Stimulated activated CD4-positive, alpha-beta T cell treated with anti-CD3 and anti-CD28 coated beads, TNF-alpha, amount 100 ng/mL, for 1 hour (primary cell): Measurements from ENCODE around the gene SGMS1.

Experiments used
- DNase-seq, 3 donors: peaks; one replicate each; pipeline ENCODE4 v3.0.0-alpha.2; 2020; ENCODE audit warnings: low read depth in 3 of 3, low spot score in 1 of 3

Gene SGMS1

DNA sequence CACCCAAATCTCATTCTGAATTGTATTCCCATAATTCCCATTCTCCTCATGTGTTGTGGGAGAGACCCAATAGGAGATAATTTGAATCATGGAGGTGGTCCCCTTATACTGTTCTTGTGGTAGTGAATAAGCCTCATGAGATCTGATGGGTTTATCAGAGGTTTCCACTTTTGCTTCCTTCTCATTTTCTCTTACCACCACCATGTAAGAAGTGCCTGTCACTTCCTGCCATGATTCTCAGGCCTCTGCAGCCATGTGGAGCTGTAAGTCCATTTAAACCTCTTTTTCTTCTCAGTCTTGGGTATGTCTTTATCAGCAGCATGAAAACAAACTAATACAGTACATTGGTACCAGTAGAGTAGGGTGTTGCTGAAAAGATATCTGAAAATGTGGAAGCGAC lies 274.2 kb downstream of the SGMS1 start:
- DNase-seq = no peak

GRCh38 chr10:50347394-50347802 lies 276.4 kb downstream of the SGMS1 start:
- DNase-seq = no peak

DNA sequence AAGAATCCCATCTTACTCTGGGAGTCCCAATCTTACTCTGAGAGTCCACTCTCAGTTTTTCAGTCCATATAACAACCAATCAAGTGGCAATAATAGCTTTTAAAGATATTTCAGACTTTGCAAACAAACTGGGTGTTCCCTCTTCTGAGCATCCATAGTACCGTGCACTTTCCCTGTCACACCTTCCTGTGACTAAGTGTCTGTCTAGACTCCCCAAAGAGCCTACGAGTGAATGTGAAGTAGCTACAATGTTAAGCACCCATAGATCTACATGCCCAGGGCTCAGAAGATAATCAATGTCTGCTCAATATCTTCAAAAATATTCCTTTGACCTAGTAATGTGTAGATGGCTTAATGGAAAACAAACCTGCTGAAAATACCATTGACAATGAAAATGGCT lies 276.8 kb downstream of the SGMS1 start:
- no peak for DNase-seq

- DNase-seq = no peak
These were observed 278.2 kb downstream of the SGMS1 start for GRCh38 chr10:50345545-50345944.

DNA sequence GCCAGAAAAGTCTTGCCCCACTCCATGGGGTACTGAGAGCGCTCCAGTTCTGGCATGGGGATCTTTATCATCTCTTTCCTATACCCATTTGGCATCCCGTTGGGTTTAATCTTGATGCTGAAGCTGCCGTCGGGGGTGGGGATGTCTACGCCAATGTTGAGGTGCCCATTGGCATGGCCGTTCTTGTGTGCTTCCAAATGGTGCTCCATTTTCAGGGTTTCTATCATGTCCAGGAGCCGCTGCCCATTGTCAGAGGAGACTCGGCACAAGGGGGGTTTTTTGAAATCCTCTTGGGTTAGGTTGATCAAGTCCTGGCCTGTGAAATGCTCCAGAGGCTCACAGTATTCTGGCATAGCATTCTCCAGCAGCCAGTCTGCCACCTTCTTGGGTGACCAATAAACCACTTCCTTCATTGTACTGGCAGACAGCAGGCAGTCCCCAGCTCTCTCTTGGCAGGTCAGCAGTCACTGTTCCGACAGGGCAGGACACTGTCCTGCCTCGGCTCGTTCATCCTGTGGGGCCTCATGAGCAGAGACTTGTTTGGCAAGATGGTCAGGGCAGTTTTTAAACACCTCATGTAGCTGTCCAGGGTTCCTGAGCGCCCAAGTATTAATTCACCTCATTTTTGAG lies 279.9 kb downstream of the SGMS1 start:
- DNase-seq = no peak

DNA sequence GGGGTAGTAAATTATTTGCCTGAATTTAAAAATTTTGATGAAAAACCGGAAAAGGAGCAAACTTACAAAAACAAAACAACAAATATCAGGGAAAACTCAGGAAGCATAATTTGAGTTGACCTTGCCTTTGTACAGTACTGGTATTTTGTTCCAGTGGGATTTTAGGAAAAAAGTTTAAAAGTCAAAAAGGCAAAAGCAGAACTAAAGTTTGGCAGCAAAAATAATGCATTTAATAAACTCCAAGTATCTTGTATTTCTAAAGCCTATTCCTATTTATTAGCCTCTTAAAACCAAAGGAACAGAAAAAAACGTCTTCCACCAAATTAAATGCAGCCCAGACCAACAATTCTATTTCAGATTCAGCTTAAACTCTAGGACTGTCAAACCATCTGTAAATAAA lies 281.8 kb downstream of the SGMS1 start:
- DNase-seq = no peak

GRCh38 chr10:50336140-50336539 lies 287.6 kb downstream of the SGMS1 start:
- DNase-seq = no peak

GRCh38 chr10:50335397-50335796 lies 288.4 kb downstream of the SGMS1 start:
- no peak for DNase-seq

GRCh38 chr10:50334273-50334672 lies 289.5 kb downstream of the SGMS1 start:
- DNase-seq = no peak

- no peak for DNase-seq
These were observed 289.9 kb downstream of the SGMS1 start for GRCh38 chr10:50333872-50334271.

DNA sequence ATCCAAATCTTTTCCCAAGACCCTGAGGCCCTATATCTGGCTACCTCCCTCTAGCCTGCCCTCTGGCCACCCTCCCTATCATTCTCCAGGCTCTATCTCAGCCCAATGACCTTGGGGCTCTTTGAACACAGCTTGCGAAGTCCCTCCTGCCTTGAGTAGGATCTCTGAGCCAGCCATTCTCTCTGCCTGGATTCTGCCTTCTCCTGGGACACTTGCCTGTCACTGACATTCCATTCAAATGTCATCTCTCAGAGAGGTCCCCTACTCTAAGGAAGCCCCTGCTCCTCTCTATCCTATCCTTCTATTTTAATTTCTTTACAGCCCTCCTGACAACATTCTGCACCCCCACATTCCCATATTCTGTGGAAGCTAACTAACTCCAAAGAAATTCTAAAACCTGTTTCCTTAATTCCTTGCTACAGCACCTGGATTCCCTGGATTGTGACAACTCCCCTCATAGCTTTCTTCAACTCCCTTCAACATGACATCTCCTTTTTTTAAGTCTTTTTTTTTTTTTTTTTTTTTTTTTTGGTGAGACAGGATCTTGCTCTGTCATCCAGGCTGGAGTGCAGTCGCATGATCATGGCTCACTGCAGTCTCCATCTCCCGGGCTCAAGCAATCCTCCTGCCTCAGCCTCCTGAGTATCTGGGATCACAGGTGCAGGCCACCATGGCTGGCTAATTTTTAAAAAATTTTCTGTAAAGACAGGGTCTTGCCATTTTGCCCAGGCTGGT lies 291.5 kb downstream of the SGMS1 start:
- DNase-seq = no peak

DNA sequence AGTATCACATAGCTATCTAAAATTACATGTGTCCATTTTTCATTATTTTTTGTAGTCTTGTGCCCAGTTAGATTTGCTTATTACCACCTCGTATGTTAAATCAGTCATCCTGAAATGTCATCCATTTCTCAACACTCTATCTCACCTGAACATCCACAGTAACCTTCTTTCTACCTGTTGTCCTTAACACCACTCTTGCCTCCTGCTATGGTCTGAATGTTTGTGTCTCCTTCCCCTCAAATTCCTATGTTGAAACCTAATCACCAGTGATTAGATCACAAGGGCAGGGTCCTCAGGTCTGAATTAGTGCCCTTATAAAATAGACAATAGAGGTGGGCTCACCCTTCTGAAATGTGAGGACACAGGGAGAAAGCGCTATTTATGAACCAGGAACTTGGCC lies 292.3 kb downstream of the SGMS1 start:
- no peak for DNase-seq

GRCh38 chr10:50326757-50327701 lies 296.7 kb downstream of the SGMS1 start:
- no peak for DNase-seq

- no peak for DNase-seq
These were observed 297.6 kb downstream of the SGMS1 start for GRCh38 chr10:50326172-50326555.

DNA sequence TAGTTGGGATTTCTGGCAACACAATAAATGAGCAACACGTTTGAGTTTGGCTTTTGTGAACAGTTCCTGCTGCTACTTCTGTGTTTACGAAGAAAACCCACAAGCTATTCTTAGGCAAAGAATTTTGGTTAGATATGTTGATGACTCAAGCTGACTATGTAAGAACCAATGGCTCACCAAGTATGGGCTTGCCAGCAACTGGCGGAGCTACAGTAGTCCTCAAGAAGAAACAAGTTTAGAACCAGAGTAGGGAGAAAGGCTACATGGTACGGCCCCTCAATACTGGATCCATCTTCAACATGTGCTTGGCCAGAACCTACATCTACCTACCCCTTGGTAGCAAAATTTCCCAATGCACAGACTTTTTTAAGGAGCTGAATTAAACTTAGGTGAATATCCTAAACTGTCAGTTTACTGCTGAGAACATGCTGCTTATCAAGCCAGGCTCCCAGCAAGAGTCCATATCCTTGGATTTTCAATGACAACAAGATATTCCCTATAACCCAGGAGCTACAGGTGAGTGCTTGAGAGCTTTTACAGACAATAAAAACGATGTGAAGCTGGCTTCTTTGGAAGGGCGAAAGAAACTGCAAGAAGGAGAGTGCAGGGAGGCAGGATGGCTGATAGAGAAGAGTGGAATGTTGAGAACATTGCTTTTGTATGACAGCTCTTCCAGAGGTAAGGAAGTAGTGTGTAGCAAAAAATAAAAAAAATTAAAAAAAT lies 298.1 kb downstream of the SGMS1 start:
- no peak for DNase-seq

DNA sequence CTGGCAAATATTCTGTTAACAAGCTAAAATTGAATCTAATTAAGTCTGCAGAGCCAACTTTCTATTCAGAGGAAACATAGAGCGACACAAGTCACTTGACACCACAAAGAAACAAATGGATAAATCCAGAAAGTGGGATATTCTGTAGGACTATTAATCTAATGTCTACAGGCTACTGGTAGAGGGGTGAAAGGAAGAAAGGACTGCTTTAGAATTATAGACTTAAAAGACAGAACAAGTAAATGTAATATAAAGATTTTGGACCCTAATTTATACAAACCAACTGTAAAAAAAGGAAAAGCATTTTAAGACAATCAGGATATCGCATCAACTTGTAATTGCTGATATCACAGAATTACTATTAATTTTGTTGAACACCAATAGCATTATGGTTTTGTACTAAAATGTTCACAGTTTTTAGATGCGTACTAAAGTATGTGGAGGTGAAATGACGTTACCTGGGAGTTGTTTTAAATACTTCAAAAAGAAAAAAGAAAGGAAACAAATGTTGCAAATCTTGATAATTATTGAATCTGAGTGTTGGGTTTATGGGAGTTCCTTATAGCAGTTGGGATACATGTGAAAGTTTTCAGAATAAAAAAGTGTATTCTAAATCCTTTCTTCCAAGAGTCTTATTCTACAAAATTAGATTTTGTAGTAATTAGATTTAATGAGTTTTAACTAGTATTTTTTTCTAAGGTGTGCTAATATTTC lies 298.9 kb downstream of the SGMS1 start:
- DNase-seq = no peak

DNA sequence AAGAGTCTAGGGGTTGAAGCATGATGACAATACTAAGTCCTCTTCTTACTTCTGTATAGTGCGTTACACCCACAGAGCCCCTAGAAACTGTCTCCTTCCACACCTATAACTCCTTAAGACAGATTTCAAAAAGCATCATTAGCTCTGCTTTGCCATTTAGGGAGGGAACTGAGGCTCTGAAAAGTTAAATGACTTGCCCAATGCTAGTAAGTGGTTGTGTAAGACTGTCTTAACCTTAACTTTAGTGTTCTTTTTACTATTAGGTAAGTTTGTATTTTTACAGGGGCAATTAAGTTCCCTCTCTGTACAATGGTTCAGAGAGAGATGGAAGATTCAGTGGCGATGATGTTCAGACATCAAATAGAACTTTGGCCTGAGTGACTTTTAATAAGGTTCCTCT lies 299.7 kb downstream of the SGMS1 start:
- no peak for DNase-seq

- DNase-seq = no peak
These were observed 301.7 kb downstream of the SGMS1 start for GRCh38 chr10:50322077-50322476.

DNA sequence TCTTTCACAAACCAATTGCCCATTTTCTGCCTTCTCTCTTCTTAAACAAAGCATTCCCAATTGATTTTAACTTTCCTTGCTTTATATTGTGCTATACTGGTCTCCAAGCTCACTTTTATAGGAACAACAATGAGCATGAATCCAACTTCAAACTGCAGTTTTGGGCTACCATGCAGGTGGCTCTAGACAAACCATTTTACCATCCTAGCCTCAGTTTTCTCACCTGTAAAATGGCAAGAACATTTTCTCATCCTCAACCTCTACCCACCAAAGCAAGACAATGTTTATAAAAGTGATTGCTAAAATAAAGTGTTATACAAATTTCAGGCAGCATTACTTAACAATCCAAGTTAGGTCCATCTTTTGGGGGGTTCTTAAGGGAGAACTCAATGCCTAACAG lies 305.6 kb downstream of the SGMS1 start:
- DNase-seq = no peak
